ENCODE measurements around the gene GET4. TPM values are rescaled to one million over a fixed set of nuclear protein-coding genes. Genes with fewer than 3 reads are reported as not detected.
"Not testable (repeated sequence)": the region's sequence is repeated elsewhere in the genome, so short reads cannot be mapped to it uniquely, and the experiment has no call there.

GET4 gene
- total RNA-seq, 6 experiments from 2014 or later: 21.3 to 26.3 (median 25.5) TPM

- Mint-ChIP-seq H3K4me3 (no peak overlapping the region), H3K36me3 (ENCODE audit: low read depth) (no peaks in the 10 kb centered on the region), H3K9me3 (no peaks in the 10 kb centered on the region), H3K4me1 (ENCODE audit: low read depth) (no peaks in the 10 kb centered on the region), H3K27ac (no peak overlapping the region), H3K27me3 (ENCODE audit: insufficient read depth) (peaks cover 5% of the 10 kb centered on the region)
- TF ChIP-seq, protein P1, sequence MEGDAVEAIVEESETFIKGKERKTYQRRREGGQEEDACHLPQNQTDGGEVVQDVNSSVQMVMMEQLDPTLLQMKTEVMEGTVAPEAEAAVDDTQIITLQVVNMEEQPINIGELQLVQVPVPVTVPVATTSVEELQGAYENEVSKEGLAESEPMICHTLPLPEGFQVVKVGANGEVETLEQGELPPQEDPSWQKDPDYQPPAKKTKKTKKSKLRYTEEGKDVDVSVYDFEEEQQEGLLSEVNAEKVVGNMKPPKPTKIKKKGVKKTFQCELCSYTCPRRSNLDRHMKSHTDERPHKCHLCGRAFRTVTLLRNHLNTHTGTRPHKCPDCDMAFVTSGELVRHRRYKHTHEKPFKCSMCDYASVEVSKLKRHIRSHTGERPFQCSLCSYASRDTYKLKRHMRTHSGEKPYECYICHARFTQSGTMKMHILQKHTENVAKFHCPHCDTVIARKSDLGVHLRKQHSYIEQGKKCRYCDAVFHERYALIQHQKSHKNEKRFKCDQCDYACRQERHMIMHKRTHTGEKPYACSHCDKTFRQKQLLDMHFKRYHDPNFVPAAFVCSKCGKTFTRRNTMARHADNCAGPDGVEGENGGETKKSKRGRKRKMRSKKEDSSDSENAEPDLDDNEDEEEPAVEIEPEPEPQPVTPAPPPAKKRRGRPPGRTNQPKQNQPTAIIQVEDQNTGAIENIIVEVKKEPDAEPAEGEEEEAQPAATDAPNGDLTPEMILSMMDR (IDR thresholded peaks at IDR 0.05): no peak
- DNase-seq: no peak
Measured at GRCh38 chr7:923108-924041, 47.0 kb downstream of the GET4 start.

GRCh38 chr7:924042-924441, 47.7 kb downstream of the GET4 start:
- not testable (repeated sequence) for H3K4me3 Mint-ChIP-seq; H3K4me1 Mint-ChIP-seq (ENCODE audit: low read depth); DNase-seq; H3K36me3 Mint-ChIP-seq (ENCODE audit: low read depth); H3K27me3 Mint-ChIP-seq (ENCODE audit: insufficient read depth); H3K9me3 Mint-ChIP-seq; H3K27ac Mint-ChIP-seq

DNA sequence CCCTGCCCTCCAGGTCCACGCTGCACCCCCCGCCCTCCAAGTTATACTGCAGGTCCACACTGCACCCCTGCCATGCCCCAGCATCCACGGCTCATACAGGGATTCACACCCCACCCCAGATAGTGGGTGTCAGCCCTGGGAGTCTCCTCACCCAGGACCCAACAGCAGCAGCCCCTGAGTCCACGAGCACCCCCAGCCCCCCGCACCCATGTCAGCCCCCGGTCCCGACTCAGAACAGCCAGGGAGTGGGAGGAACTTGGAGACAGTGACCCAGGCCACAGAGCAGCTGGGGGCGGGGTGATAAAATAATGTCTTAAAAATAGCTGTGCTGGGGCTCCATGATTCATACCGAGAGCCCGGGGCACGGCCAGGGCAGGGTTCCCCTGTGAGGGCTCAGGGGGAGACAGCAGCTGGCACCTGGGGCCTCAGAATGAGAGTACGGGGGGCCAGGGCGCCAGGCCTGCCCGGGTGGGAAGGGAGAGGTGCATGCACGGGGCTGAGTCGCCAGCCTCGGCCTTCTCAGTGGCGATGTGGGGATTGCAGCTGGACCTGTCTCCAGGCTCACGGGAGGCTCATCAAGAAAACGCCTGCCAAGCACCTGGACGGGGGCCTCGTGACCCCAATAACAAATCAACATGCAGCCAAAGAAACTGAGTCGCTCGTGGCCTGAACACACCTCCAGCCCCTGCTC, 48.3 kb downstream of the GET4 start:
- Mint-ChIP-seq H3K36me3 (ENCODE audit: low read depth) (no peaks in the 10 kb centered on the region), H3K4me1 (ENCODE audit: low read depth) (no peaks in the 10 kb centered on the region)

GRCh38 chr7:925601-926000, 49.2 kb downstream of the GET4 start:
- peaks cover 8% of the 10 kb centered on the region for H3K27me3 Mint-ChIP-seq (ENCODE audit: insufficient read depth)
- no peaks in the 10 kb centered on the region for H3K4me1 Mint-ChIP-seq (ENCODE audit: low read depth)
- no peak for DNase-seq
- no peaks in the 10 kb centered on the region for H3K36me3 Mint-ChIP-seq (ENCODE audit: low read depth)
- H3K9me3 Mint-ChIP-seq: no peaks in the 10 kb centered on the region
- no peak overlapping the region for H3K4me3 Mint-ChIP-seq
- TF ChIP-seq, protein P1 (IDR thresholded peaks at IDR 0.05): no peak
- no peak overlapping the region for H3K27ac Mint-ChIP-seq

More for the DNA sequence above, 48.3 kb downstream of the GET4 start:
- Mint-ChIP-seq H3K9me3 (no peaks in the 10 kb centered on the region), H3K27me3 (ENCODE audit: insufficient read depth) (peaks cover 8% of the 10 kb centered on the region), H3K4me3 (no peak overlapping the region), H3K27ac (no peak overlapping the region)
- TF ChIP-seq, protein P1 (IDR thresholded peaks at IDR 0.05): no peak
- no peak for DNase-seq

GRCh38 chr7:926061-927030, 50.0 kb downstream of the GET4 start:
- H3K27me3 Mint-ChIP-seq (ENCODE audit: insufficient read depth): peaks cover 5% of the 10 kb centered on the region

More at GRCh38 chr7:926061-927030, 50.0 kb downstream of the GET4 start:
- TF ChIP-seq, protein P1 (IDR thresholded peaks at IDR 0.05): no peak
- DNase-seq: no peak
- no peaks in the 10 kb centered on the region for H3K9me3 Mint-ChIP-seq
- no peak overlapping the region for H3K27ac Mint-ChIP-seq
- no peaks in the 10 kb centered on the region for H3K4me1 Mint-ChIP-seq (ENCODE audit: low read depth)
- H3K4me3 Mint-ChIP-seq: no peak overlapping the region
- no peaks in the 10 kb centered on the region for H3K36me3 Mint-ChIP-seq (ENCODE audit: low read depth)

Data from HFFc6 (cell line).